ENCODE results near the gene FN3K.

The FN3K gene

DNA sequence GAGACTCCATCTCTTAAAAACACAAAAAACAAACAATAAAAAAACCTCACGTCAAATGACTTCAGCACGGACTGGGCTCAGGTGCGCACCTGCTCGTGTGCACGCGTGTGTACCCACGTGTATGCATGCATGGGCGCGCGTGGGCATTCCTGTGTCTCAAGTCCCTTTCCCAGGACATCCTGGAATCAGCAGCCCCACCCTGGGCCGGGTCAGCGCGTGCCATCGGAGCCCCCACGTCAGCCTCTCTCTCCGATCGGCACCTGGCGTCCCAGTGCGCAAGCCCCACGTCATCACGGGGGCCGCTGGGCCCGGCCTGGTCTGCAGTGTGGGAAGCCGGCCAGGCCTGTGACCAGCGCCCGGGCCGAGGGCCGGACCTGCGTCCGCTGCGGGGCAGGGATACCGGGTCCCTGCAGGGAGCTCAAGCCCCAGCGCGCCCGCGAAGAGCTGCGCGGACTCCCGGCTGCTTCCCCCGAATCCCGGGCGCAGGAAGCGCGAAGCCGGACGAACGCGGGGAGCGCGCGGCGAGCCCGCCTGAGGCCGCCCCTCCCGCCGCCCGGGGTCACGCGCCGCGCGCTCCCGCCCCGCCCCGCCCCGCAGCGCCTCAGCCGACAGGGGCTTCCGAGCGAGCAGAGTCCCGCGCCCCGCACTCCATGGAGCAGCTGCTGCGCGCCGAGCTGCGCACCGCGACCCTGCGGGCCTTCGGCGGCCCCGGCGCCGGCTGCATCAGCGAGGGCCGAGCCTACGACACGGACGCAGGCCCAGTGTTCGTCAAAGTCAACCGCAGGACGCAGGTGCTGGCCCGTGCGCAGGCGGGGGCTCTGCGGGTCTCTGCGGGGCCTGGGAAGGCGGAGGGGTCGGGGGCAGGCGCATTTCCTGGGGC, at the start of gene FN3K:
TSS of gene FN3K (plus strand) at position 629 of the 880 bp plus-strand sequence. CDS start at position 651, 22 bp downstream.
- peak; percentile 44 for DNase-seq

DNA sequence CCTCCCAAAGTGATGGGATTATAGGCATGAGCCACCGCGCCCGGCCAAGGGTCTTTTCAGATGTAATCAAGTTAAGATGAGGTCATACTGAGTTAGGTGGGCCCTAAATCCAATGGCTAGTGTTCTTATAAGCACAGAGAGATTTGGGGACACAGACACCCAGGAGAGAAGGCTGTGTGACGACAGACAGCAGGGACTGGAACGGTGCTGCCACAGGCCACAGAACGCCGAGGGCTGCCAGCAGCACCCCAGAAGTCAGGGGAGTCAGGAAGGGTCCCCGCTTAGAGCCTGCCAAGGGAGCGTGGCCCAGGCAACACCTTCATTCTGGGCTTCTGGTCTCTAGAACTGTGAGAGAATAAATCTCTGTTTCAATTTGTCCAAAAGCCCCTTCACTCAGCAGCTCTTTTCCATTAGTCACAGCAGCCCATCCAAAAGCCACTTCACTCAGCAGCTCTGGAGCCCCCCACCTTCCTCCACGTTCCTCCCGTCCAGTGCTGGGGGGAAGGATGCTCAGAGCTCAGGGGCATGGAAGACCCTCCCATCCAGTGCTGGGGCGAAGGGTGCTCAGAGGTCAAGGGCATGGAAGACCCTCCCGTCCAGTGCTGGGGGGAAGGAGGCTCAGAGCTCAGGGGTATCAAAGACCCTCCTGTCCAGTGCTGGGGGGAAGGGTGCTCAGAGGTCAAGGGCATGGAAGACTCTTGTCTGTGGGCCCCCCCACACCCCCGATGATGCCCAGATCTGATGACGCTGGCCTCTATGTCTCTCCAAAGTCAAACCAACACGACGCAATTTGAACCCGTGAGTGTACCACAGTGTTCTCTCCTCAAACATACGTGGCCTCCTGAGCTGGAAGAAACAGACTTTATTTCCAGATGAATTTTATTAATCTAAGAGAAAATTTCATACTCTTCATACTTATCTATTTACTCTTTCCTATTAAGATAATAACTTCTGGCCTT, 48.8 kb upstream of the FN3K start:
- no peak for DNase-seq

DNA sequence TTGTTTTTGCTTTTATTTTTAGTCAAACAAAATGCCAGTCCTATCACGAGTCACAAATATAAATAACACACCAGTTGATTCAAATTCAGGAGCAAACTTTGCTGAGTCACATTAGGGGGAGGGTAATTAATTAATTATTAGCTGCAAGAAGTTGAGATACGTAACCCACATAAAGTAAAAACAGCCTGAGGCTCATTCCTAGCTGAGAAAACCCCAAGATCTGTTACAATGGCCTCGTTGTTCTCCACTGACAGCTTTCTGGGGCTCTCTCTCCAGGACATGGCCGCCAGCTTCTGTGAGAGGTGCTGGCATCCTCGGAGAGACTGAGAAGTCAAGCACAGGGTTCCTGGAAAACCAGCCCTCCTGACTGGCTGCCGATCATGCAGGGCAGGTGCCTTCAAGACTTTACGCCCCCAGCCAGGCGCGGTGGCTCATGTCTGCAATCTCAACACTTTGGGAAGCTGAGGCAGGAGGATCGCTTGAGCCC, 48.0 kb upstream of the FN3K start:
- no peak for DNase-seq

DNA sequence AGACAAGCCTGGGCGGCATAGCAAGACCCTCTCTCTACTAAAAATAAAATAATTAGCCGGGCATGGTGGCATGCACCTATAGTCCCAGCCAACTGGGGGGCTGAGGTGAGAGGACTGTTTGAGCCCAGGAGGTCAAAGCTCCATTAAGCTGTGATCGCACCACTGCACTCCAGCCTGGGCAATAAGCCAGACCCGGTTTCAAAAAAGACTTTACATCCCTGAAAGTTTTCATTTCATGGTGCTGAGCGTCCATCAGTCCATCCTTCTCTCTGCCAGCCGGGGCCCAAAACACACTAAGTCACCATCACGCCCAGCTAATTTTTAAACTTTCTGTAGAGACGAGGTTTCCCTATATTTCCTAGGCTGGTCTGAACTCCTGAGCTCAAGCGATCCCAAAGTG, 47.5 kb upstream of the FN3K start:
- no peak for DNase-seq

GRCh38 chr17:82689077-82689476, 46.3 kb upstream of the FN3K start:
- DNase-seq, result no peak

DNA sequence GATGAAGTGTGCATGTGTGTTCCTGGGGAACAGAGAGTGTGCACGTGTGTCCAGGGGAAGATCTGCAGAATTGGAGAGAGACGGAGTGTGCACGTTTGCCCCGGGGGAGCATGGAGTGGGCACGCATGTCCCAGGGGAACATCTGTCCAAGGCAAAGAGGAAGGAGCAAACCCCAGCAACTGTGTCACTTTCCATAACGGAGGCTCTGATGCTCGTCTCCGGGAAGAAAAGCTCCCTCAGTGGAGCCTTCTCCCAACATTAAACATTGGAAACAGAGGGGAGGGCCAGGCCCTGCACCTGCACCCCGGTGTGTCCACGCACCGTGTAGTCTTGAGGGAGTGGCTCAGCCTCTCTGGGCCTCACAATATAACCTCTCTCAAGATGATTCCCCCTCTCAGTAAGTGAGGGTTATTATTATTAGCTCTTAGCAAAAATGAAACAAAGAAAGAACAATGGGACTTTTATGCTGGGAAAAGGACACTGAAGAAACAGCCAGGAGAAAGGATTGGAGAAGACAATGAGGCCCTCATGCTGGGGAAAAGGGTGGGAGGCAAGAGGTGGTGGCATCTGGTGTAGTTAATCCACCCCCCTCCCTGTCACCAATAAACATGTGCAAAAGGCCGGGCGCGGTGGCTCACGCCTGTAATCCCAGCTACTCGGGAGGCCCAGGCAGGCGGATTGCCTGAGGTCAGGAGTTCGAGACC, 44.5 kb upstream of the FN3K start:
- DNase-seq, result no peak

DNA sequence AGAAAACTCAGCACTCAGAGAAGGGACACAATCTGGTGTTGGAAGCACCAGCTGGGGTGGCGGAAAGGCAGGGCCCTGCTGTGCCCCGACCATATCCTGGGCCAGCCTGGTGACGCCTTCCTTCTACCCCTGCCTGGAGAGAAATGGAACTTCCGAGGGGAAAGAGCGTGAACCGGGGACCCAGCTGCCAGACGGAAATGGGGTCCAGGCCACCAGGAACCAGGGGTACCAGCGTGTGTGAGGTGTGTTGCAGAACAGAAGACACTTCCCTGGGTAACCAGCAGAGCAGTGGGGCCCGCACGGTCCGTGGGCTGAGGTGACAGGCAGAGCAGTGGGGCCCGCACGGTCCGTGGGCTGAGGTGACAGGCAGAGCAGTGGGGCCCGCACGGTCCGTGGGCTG, 43.7 kb upstream of the FN3K start:
- DNase-seq, result no peak

DNA sequence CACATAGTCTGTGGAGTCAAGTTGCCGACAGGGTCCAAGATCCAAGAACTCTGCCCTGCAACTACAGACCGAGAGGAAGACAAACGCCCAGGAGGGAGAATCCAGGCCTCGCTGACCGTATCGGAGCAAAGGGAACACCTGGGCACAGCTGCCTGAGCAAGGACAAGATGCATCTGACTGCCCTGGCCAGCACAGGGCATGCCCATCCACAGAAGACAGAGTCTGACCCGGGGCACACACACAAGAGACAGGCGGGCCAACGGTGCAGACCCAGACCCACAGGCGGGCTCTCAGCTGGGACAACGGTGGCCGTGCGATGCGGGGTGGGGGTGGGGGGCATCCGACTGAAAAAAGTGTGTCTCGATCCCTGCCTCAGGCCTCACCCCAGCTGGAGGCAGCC, 43.1 kb upstream of the FN3K start:
- DNase-seq, result no peak

DNA sequence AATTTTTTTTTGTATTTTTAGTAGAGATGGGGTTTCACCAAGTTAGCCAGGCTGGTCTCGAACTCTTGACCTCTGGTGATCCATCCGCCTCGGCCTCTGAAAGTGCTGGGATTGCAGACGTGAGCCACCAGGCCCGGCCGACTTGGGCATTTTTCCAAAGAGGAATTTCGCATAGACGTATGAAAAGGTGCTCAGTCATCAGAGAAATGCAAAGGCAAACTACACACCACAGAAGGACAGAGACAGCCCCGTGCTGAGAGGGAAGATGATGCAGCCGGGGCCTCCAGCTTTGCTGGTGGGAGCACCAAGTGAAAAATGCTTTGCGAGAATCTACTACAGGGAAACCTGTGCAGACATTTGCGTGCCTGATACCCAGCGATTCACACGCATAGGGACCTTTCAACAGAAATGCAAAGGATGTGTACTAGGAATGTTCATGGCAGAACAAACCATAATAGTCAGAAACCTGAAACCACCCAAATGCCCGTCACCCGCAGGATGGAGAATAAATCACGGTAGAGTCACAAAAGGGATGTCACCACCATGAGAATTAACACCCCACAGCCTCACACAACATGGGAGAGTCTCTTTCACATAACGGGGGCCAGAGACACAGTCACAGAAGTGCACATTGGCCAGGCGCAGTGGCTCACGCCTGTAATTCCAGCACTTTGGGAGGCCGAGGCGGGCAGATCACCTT, 42.1 kb upstream of the FN3K start:
- no peak for DNase-seq

GRCh38 chr17:82694647-82695046, 40.8 kb upstream of the FN3K start:
- DNase-seq, result no peak

DNA sequence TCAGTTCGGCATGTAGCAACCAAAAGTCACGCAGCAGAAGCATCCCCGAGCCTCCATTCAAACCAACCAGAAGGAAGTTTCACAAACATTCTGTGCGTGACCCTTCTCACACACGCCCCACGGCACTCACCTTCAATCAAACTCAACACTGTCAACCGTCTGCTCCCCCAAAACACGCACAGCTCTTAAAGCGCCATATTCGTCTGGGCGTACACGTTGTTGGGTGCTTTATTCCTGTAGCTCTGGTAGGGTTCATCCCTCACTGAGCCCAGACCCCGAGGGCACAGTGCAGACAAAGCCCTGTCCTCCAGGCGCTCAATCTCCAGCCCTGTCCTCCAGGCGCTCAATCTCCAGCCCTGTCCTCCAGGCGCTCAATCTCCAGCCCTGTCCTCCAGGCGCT, 39.2 kb upstream of the FN3K start:
- no peak for DNase-seq

DNA sequence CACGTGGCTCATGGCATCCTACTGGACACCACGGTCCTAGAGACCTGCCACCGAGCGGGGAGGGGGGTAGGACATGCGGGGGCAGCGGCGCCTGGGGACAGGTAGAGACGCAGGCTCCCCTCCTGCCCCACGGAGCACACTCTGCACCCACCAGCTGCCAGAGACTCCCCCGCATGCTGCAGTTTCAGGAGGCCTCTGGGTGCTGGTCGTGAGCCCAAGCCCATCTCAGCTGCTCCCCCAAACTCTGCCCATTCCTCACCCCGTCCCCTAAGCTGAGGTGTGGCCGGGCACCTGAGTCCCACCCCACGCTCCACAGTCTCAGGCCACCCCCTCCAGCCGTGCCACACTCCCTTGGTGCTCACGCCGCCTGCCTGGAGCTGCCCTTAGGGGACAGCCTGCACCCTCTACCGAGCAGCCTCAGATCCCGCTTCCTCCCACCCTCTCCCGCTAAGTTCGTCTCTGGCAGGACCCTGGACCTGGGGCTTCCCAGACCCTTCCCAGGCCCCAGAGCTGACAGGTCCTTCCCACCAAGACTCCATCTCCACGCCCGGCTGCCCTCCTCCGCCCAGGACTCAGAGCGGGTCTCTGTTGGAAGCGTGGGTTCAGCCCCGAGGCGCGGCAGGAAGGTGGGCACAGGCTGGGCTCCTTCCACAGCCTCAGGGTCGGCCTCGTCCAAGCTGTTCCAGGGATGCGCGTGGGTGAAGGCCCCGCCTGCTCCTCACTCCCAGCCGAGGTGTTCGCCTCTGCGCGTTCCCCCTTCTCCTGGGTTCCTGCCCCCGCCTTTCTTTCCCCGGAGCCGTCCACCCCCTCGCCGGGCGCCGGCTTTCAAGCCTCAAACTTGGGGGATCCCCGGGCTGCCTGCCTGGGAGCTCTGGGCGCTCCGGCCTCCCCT, 38.3 kb upstream of the FN3K start:
- no peak for DNase-seq

DNA sequence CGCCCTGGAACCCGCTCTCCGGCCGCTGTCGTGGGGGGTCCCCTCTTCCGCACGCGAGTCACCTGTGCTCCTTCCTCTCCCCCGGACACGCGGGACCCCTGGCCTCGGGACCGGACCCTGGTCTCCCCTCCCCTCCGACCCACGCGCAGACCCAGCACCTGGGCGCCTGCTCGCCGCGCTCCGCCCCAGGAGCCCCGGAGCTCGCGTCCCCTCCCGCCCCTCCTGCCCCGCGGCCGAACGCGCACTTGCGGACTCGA, 37.7 kb upstream of the FN3K start:
- no peak for DNase-seq

DNA sequence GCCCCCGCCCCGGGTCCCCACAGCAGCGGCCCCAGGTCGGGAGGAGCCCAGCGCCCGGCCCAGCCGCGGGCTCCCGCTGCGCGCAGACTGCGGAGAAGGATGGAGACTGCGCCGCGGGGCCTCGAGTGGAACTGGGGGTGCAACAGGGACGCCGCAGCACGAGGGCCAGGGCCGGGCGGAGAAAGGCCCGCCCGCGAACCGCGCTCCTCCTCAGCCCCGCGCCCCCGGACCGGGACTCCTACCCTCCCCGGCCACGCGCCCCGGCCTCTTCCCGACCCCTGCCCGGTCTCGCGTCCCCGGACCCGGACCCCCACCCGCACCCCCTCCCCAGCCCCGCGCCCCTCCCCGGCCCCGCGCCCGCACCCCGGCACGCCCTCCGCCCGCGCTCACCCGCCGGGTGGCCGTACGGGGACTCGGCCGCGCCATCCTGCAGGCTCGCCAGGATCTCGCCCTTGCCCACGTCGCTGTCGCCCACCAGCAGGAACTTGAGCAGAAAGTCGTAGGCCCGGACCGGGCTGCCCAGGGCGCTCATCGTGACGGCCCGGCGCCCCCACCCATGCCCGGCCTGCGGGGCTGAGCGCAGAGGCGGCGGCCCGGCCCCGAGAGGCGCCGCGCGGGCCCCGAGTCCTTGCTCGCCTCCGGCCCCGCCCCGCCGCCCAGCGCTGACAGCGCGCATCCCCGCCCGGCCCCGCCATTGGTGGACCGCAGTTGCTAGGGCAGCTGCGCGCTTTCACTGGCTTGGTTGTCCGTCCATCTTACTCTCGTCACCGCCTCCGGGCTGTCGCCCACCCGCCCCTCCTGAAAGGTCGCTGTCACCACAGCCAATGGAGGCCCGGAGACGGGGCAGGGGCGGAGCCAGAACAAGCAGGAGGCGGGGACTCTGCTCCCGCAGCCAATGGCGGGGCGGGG, 37.1 kb upstream of the FN3K start, which contains the start of gene RAB40B:
TSS of gene RAB40B (minus strand) at position 634 of the 909 bp plus-strand sequence. CDS start at position 532, 102 bp downstream.
- peak; percentile 95 for DNase-seq

DNA sequence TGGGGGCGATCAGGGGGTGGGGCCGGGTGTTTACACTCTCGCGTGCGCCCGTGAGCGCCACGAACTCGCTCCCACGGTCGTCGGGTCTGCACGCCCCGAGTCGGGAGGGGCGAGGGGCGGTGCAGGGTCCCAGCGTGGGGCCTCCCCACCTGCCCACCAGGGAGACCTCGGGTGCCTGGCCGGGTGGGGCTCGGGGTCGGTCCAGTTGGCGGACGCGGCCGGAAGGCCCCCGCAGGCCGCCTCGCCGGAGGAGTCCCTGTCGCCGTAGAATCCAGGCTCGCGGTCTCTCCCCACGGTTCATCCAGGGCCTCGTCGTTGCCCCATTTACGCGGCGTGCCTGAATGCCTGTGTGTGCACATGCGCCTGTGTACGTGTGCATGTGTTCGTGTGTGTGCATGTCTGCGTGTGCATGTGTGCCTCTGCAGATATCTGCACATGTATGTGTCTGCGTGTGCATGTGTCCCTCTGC, 36.4 kb upstream of the FN3K start:
- no peak for DNase-seq

- DNase-seq, result no peak
These were observed 35.9 kb upstream of the FN3K start for GRCh38 chr17:82699551-82699950.

GRCh38 chr17:82702231-82702927, 33.0 kb upstream of the FN3K start:
- DNase-seq, result no peak

DNA sequence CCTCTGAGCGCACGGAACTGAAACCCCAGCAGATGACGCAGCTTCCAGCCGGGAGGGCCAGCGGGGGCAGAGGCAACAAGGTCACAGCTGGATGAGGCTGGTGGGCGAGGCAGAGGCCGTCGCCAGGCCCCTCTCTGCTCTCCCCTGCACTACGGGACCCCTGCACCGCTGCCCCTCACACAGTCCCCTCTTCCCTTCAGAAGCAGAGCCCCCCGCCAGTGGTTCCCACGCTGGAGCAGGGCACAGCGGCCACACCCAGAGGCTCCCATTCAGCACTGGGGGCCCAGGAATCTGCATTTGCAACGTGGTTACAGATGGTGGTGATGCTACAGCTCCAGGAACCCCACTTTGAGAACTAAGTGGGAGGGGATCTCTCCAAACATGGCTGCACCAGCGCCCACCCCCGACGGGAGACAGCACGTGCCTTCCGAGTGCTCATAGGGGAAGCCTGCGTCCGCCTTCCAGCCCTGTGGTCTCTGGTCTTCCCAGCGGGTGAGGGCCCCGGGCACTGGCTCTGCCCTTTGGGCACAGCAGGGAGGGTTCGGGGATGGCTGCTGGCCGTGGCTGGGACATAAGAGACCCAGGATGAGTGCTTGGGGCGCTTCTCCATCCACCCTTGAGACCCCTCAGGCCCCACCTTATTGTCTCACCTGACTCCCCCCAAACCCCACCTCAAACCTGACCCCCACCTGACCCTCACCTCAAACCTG, 32.2 kb upstream of the FN3K start:
- DNase-seq, result no peak

Data from NCI-H1105 (cell line).